A673 (cell line): Measurements from ENCODE around the gene SH3RF3. TPM values are rescaled to one million over a fixed set of nuclear protein-coding genes. Genes with fewer than 3 reads are reported as not detected.

Experiments used
- BruUV-seq: library from RNA; stranded (reverse); fragments of 400-500 nt; replicated peaks from 2 replicates; lab custom pipeline; 2021; lab: Mats Ljungman, UMichigan
- CTCF ChIA-PET: fragments of 300-600 bp; sonication (Branson Sonifier 250); formaldehyde crosslinking; loops from one replicate; lab custom pipeline; 2022; ENCODE audit warnings: antibody characterized with exemption; lab: Charles Lee
- POLR2A ChIA-PET: fragments of 300-600 bp; sonication (Branson Sonifier 250); formaldehyde crosslinking; loops from one replicate; lab custom pipeline; 2022; ENCODE audit warnings: antibody characterized with exemption; ENCODE audit not compliant: low non-redundant PET; lab: Charles Lee
- DNase-seq: peaks from one replicate; pipeline ENCODE4 v3.0.0-alpha.2; 2015; ENCODE audit warnings: low spot score
- H3K27ac ChIP-seq: fragments of 200-600 bp; sonication (generic); 2 replicates; pipeline ENCODE4 v1.5.1; 2016; ENCODE audit warnings: mixed run types, low read depth, mild to moderate bottlenecking, mixed read lengths, antibody characterized with exemption, low read length; ENCODE audit not compliant: poor library complexity, severe bottlenecking
- H3K27me3 ChIP-seq: fragments of 200-600 bp; sonication (generic); replicated peaks from 2 replicates; pipeline ENCODE4 v1.6.1; 2017; ENCODE audit warnings: mixed run types, low read depth, mild to moderate bottlenecking, mixed read lengths, antibody characterized with exemption, low read length; ENCODE audit not compliant: insufficient read depth, poor library complexity
- H3K36me3 ChIP-seq: fragments of 200-600 bp; sonication (generic); 2 replicates; pipeline ENCODE4 v1.6.1; 2016; ENCODE audit warnings: mixed run types, mild to moderate bottlenecking, mixed read lengths, antibody characterized with exemption, low read length; ENCODE audit not compliant: insufficient read depth, poor library complexity, severe bottlenecking
- H3K4me1 ChIP-seq: fragments of 200-600 bp; sonication (generic); 2 replicates; pipeline ENCODE4 v1.6.1; 2017; ENCODE audit warnings: mixed run types, mild to moderate bottlenecking, mixed read lengths, antibody characterized with exemption, low read length; ENCODE audit not compliant: insufficient read depth, poor library complexity, severe bottlenecking
- H3K4me3 ChIP-seq: fragments of 200-600 bp; sonication (generic); 2 replicates; pipeline ENCODE4 v1.5.1; 2016; ENCODE audit warnings: low read depth, mixed run types, mild to moderate bottlenecking, mixed read lengths, low read length; ENCODE audit not compliant: poor library complexity, severe bottlenecking
- H3K9me3 ChIP-seq: fragments of 200-600 bp; sonication (generic); 2 replicates; pipeline ENCODE4 v1.6.1; 2016; ENCODE audit warnings: mixed run types, low read depth, mild to moderate bottlenecking, mixed read lengths, antibody characterized with exemption, low read length; ENCODE audit not compliant: poor library complexity, severe bottlenecking
- EZH2 ChIP-seq: fragments of 200-600 bp; sonication (generic); IDR thresholded peaks from 2 replicates; pipeline ENCODE4 v1.6.1; 2017; ENCODE audit warnings: borderline replicate concordance, low read depth, mild to moderate bottlenecking, mixed read lengths, antibody characterized with exemption, low read length; ENCODE audit not compliant: poor library complexity, severe bottlenecking
- intact Hi-C: fragments of 100-400 bp; cut with micrococcal nuclease; formaldehyde crosslinking; loops from one replicate; pipeline ENCODE4 v1.10.0; 2022; ENCODE audit not compliant: unreplicated experiment
- total RNA-seq: library from RNA; stranded (reverse); gene quantifications from 2 replicates; pipeline ENCODE4 v1.2.3, GENCODE V29; 2021
- TF ChIP-seq, protein P1 (sequence below): fragments of 300-800, 200-600 bp; sonication (generic); conservative IDR thresholded peaks from 2 replicates; pipeline ENCODE4 v1.5.1; 2017; ENCODE audit warnings: low read depth, mild to moderate bottlenecking, antibody characterized with exemption, low read length, moderate library complexity, mixed read lengths

SH3RF3 gene
- total RNA-seq, 1 experiment from 2014 or later, result 0.15 TPM

DNA sequence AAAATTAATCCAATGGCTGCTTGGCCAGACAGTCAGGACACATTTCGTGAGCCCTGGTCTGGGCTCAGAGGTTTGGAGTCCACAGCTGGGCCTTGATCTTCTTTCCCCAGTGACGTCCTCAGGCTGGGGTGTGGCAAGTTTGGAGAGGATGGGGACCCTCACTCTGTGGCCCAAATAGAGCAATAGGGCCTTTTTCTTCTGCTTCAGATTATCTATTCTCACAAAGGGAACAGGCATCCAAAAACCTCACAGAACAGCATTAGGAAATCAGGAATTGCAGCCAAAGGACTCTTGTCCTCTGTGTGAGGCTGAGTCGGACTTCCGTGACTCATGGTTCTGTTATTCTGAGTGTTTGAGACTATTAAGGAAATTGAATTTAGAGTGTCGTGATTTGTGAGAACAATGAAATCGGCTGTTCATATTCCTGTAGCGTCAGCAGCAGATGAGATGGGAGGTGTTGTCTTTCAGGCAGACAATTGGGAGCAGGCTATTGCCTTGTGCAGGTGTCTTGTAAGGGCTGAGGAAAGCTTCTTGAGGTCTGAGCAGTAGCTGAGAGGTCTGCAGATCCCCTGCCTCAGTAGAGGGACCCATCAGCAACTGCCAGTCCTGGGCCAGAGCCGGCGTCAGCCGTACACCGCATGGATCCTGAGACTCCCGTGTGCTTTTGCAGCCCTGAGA lies 113.8 kb downstream of the SH3RF3 start:
- no peaks in the 10 kb centered on the region for H3K4me1 ChIP-seq
- H3K27ac ChIP-seq, result no peak overlapping the region
- DNase-seq, result no peak
- BruUV-seq, result no TSS peak
- TF ChIP-seq EZH2, result no peak
- TF ChIP-seq, protein P1, sequence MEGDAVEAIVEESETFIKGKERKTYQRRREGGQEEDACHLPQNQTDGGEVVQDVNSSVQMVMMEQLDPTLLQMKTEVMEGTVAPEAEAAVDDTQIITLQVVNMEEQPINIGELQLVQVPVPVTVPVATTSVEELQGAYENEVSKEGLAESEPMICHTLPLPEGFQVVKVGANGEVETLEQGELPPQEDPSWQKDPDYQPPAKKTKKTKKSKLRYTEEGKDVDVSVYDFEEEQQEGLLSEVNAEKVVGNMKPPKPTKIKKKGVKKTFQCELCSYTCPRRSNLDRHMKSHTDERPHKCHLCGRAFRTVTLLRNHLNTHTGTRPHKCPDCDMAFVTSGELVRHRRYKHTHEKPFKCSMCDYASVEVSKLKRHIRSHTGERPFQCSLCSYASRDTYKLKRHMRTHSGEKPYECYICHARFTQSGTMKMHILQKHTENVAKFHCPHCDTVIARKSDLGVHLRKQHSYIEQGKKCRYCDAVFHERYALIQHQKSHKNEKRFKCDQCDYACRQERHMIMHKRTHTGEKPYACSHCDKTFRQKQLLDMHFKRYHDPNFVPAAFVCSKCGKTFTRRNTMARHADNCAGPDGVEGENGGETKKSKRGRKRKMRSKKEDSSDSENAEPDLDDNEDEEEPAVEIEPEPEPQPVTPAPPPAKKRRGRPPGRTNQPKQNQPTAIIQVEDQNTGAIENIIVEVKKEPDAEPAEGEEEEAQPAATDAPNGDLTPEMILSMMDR, result no peak
- no peaks in the 10 kb centered on the region for H3K36me3 ChIP-seq
- intact Hi-C loops, result no loop called here
- H3K4me3 ChIP-seq, result no peak overlapping the region
- H3K27me3 ChIP-seq, result no peaks in the 10 kb centered on the region
- no peaks in the 10 kb centered on the region for H3K9me3 ChIP-seq
- ChIA-PET POLR2A (no interaction called here), CTCF (no interaction called here)

DNA sequence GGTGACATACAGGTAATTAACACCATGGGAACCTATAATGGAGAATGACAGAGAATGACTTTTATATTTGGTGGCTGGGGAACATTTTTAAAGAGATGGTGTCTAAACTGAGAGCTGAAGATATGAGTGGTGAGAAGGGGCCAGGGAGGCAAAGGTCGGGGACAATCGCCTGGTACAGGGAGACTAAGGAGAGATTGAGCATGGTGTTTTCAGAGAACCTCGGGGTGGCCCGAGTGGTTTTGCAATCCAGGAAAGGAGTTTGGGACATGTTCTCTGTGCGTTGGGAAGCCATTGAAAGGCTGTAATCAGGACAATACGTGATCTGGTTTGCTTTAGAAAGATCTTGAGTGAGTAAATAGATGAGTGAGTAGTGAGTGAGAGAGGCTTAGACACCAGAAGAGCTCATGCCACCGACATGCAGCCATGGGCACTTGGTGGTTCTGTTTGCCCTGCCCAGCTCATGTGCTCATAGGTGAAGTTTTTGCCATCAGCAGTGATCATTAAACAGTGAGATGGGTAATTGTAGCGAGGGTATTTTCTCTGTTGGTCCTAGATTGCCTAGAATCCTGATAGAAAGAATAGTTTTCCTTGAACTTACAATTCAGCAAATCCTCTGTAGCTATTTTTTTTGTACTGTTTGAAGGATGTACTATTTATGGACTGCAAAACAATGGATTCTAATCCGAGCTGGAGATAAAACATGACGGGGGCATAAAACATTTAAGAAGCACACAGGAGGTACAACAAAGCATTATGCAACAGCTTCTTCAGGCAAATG lies 114.7 kb downstream of the SH3RF3 start:
- no peak overlapping the region for H3K4me3 ChIP-seq
- no TSS peak for BruUV-seq
- H3K27ac ChIP-seq, result no peak overlapping the region
- no peaks in the 10 kb centered on the region for H3K27me3 ChIP-seq
- TF ChIP-seq, protein P1, result no peak
- TF ChIP-seq EZH2, result no peak
- intact Hi-C loops, result no loop called here
- POLR2A ChIA-PET, result no interaction called here
- H3K9me3 ChIP-seq, result no peaks in the 10 kb centered on the region
- no peaks in the 10 kb centered on the region for H3K4me1 ChIP-seq
- DNase-seq, result no peak
- CTCF ChIA-PET, result no interaction called here
- H3K36me3 ChIP-seq, result no peaks in the 10 kb centered on the region

DNA sequence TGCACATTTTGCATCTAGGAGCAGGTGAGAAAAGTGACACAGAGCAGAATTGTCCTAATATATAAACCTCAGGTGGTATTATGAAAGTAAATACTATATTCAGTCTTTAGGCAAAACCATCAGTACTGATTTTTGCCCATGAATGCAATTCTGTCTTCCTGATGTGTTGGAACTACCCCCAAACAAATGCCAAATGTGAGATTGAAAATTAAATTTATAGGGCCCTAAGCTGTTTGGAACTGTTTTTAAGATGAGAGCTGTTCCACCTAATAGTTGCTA lies 115.2 kb downstream of the SH3RF3 start:
- ChIA-PET POLR2A (no interaction called here), CTCF (no interaction called here)
- Histone ChIP-seq H3K9me3 (no peaks in the 10 kb centered on the region), H3K36me3 (no peaks in the 10 kb centered on the region), H3K4me1 (no peaks in the 10 kb centered on the region), H3K4me3 (no peak overlapping the region), H3K27me3 (no peaks in the 10 kb centered on the region), H3K27ac (no peak overlapping the region)
- no peak for DNase-seq
- TF ChIP-seq EZH2, result no peak
- TF ChIP-seq, protein P1, result no peak
- BruUV-seq, result no TSS peak
- intact Hi-C loops, result no loop called here
